Endothelial cell of umbilical vein (primary cell): ENCODE data around the gene FAM111B. TPM values are rescaled to one million over a fixed set of nuclear protein-coding genes. Genes with fewer than 3 reads are reported as not detected.

Experiments
- BruUV-seq: library from RNA; stranded (reverse); fragments of 400-500 nt; replicated peaks from 2 replicates; lab custom pipeline; 2021; lab: Mats Ljungman, UMichigan
- CTCF ChIA-PET: fragments of 300-600, 350-600 bp; sonication (Branson Sonifier 250); formaldehyde crosslinking; loops from one replicate; lab custom pipeline; 2021; ENCODE audit warnings: antibody characterized with exemption, inconsistent platforms; lab: Charles Lee
- POLR2A ChIA-PET: fragments of 300-600, 350-600 bp; sonication (Branson Sonifier 250); formaldehyde crosslinking; loops from one replicate; lab custom pipeline; 2021; ENCODE audit warnings: antibody characterized with exemption, inconsistent platforms; lab: Charles Lee
- DNase-seq: peaks from one replicate; pipeline ENCODE4 v3.0.0-alpha.2; 2011; ENCODE audit warnings: low read depth, low spot score
- FAIRE-seq: peaks from 2 replicates; lab custom pipeline; 2011; peaks lifted over from hg19 to GRCh38; lab: Jason Lieb, UNC
- H2AFZ ChIP-seq: 2 replicates; pipeline ENCODE4 v1.6.0; 2012; ENCODE audit warnings: low read depth, low read length, control low read depth, inconsistent platforms
- H3K27ac ChIP-seq: 2 replicates; pipeline ENCODE4 v1.5.1; 2011; ENCODE audit warnings: low read depth, mild to moderate bottlenecking, control low read depth, low read length, moderate library complexity; ENCODE audit not compliant: insufficient read depth
- H3K27me3 ChIP-seq, 2 experiments: 2 replicates each; pipeline versions ENCODE4 v1.6.0 to v1.6.1; 2011; ENCODE audit warnings: low read length in 2 of 2, mixed read lengths in 1 of 2; ENCODE audit not compliant: control insufficient read depth in 2 of 2, insufficient read depth in 2 of 2
- H3K36me3 ChIP-seq, 2 experiments: 2 replicates in 1 of 2; 3 replicates in 1 of 2; pipeline ENCODE4 v1.5.1; 2011; ENCODE audit warnings: low read length in 2 of 2, mild to moderate bottlenecking in 1 of 2, moderate library complexity in 1 of 2; ENCODE audit not compliant: control insufficient read depth in 2 of 2, insufficient read depth in 2 of 2; ENCODE audit errors: extremely low read depth in 1 of 2
- H3K4me1 ChIP-seq: 3 replicates; pipeline ENCODE4 v1.5.1; 2011; ENCODE audit warnings: mild to moderate bottlenecking, low read length; ENCODE audit not compliant: control insufficient read depth, insufficient read depth; ENCODE audit errors: extremely low read depth
- H3K4me2 ChIP-seq: 2 replicates; pipeline ENCODE4 v1.6.1; 2011; ENCODE audit warnings: low read length, control low read depth, mixed read lengths; ENCODE audit not compliant: insufficient read depth
- H3K4me3 ChIP-seq, 3 experiments: fragments of 200-600 bp in 1 of 3; sonication (generic), shearing (Covaris generic) in 1 of 3; replicated peaks in 1 of 3; 2 replicates each; pipeline ENCODE4 v1.5.1; 2011 to 2016; ENCODE audit warnings: control low read depth in 3 of 3, low read length in 3 of 3, mild to moderate bottlenecking in 2 of 3, inconsistent platforms in 1 of 3, low read depth in 1 of 3, moderate library complexity in 1 of 3; ENCODE audit not compliant: insufficient read depth in 1 of 3
- H3K79me2 ChIP-seq: 2 replicates; pipeline ENCODE4 v1.6.0; 2012; ENCODE audit warnings: low read length, inconsistent platforms; ENCODE audit not compliant: control insufficient read depth, insufficient read depth
- H3K9ac ChIP-seq: replicated peaks from 2 replicates; pipeline ENCODE3; 2011; ENCODE audit warnings: low read length, control low read depth; ENCODE audit not compliant: insufficient read depth; ENCODE audit errors: extremely low read depth
- H3K9me1 ChIP-seq: replicated peaks from 3 replicates; pipeline ENCODE4 v1.6.0; 2011; ENCODE audit warnings: mild to moderate bottlenecking, low read length; ENCODE audit not compliant: control insufficient read depth, insufficient read depth; ENCODE audit errors: extremely low read depth
- H3K9me3 ChIP-seq: replicated peaks from 2 replicates; pipeline ENCODE4 v1.5.1; 2012; ENCODE audit warnings: low read length, inconsistent platforms; ENCODE audit not compliant: control insufficient read depth, insufficient read depth
- H4K20me1 ChIP-seq: replicated peaks from 2 replicates; pipeline ENCODE3; 2011; ENCODE audit warnings: mild to moderate bottlenecking, low read length; ENCODE audit not compliant: control insufficient read depth, insufficient read depth; ENCODE audit errors: extremely low read depth
- EZH2 ChIP-seq: IDR thresholded peaks from 2 replicates; pipeline ENCODE4 v1.6.1; 2012; ENCODE audit warnings: borderline replicate concordance, low read depth, mild to moderate bottlenecking, moderate library complexity, low read length, inconsistent platforms; ENCODE audit not compliant: severe bottlenecking
- JUN ChIP-seq: IDR thresholded peaks from 2 replicates; pipeline ENCODE4 v1.6.1; 2011; ENCODE audit warnings: borderline replicate concordance, low read depth; ENCODE audit not compliant: insufficient read length, insufficient read depth
- MYC ChIP-seq: IDR thresholded peaks from one replicate; pipeline ENCODE4 v1.6.1; 2011; ENCODE audit warnings: mild to moderate bottlenecking, low read depth, low read length
- POLR2AphosphoS5 ChIP-seq: IDR thresholded peaks from 2 replicates; pipeline ENCODE4 v1.6.1; 2012; ENCODE audit warnings: low read depth, mild to moderate bottlenecking, control low read depth, low read length, moderate library complexity; ENCODE audit not compliant: insufficient read depth
- dilution Hi-C: fragments of 300-500 bp; cut with MboI; formaldehyde crosslinking; loops from one replicate; pipeline ENCODE4 v1.15.0; 2019; ENCODE audit warnings: low sequenced_read_pairs; ENCODE audit not compliant: extremely low pct_ligation_motif_present
- intact Hi-C: fragments of 100-400 bp; cut with micrococcal nuclease; formaldehyde crosslinking; loops from one replicate; pipeline ENCODE4 v1.10.0; 2022
- polyA plus RNA-seq, 4 experiments: library from polyadenylated mRNA; depleted of rRNA in 3 of 4; stranded (reverse) in 3 of 4; unstranded in 1 of 4; fragments of >200 nt; gene quantifications; 2 replicates each; pipeline versions ENCODE4 v1.2.1 to v1.2.3, GENCODE V29; 2011 to 2012; ENCODE audit warnings: missing spikeins in 1 of 4
- total RNA-seq: library from RNA; stranded (reverse); gene quantifications from 2 replicates; pipeline ENCODE4 v1.2.3, GENCODE V29; 2021
- TF ChIP-seq, protein P1 (sequence below): IDR thresholded peaks from 2 replicates; pipeline ENCODE4 v1.6.1; 2011; ENCODE audit not compliant: insufficient read depth, insufficient read length

The FAM111B gene
- total and polyA plus RNA-seq, 2 donors (not counting 3 experiments of a cell fraction or from before 2014, with no cell fraction given) = 2.7 to 21.9 TPM

DNA sequence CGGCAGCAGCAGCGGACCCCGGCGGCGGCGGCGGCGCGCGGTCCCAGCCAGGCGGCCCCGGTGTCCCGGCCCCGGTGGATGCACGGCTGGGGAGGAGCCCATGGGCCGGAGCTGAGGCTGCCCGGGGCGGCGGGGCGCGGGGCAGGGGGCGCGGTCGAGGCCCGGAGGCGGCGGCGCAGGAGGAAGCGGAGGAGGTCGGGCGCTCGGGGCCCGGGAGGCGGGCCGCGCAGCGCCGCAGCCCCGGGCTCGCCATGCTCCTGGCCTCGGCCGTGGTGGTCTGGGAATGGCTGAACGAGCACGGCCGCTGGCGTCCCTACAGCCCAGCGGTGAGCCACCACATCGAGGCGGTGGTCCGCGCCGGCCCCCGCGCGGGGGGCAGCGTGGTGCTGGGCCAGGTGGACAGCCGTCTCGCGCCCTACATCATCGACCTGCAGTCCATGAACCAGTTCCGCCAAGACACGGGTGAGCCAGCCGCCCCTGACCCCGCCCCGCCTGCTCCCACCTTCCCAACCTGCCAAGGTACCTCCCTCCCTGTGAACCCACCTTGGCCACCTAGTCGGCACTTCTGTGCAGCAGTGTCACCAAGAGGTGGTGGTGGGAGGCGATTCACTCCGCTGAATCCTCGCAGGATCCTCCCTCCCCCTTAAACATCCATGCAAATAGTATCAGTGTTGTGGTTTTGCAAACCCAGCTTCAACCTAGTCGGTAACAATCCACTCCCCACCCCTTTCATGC is 65.5 kb downstream of the FAM111B start:
- Histone ChIP-seq H3K36me3 (no peaks in the 10 kb centered on the region), H3K4me3 (peak overlapping the region in 2 of 3 experiments; percentile 22 to 36), H3K27me3 (peaks cover 34 to 38% of the 10 kb centered on the region in 2 experiments), H2AFZ (peak overlapping the region; percentile 82), H3K27ac (no peak overlapping the region), H3K4me1 (peaks cover 8% of the 10 kb centered on the region), H4K20me1 (no peaks in the 10 kb centered on the region), H3K4me2 (peak overlapping the region; percentile 60), H3K9ac (no peak overlapping the region), H3K9me3 (no peaks in the 10 kb centered on the region), H3K9me1 (no peaks in the 10 kb centered on the region), H3K79me2 (no peaks in the 10 kb centered on the region)
- CTCF ChIA-PET = interaction anchor here (0.6 to 5.0 kb wide), 36 partner anchors 8 to 508 kb away, joined by 3 to 143 read pairs (median 7); partner anchors contain the start of genes FAM111A, FAM111B and MPEG1
- intact Hi-C loops = no loop called here
- dilution Hi-C loops = no loop called here
- DNase-seq (no peak), FAIRE-seq (no peak)
- no TSS peak for BruUV-seq
- POLR2A ChIA-PET = no interaction called here
- TF ChIP-seq, protein P1, sequence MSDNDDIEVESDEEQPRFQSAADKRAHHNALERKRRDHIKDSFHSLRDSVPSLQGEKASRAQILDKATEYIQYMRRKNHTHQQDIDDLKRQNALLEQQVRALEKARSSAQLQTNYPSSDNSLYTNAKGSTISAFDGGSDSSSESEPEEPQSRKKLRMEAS = no peak
- TF ChIP-seq EZH2 = peak; percentile 96
- no peak for TF ChIP-seq MYC

DNA sequence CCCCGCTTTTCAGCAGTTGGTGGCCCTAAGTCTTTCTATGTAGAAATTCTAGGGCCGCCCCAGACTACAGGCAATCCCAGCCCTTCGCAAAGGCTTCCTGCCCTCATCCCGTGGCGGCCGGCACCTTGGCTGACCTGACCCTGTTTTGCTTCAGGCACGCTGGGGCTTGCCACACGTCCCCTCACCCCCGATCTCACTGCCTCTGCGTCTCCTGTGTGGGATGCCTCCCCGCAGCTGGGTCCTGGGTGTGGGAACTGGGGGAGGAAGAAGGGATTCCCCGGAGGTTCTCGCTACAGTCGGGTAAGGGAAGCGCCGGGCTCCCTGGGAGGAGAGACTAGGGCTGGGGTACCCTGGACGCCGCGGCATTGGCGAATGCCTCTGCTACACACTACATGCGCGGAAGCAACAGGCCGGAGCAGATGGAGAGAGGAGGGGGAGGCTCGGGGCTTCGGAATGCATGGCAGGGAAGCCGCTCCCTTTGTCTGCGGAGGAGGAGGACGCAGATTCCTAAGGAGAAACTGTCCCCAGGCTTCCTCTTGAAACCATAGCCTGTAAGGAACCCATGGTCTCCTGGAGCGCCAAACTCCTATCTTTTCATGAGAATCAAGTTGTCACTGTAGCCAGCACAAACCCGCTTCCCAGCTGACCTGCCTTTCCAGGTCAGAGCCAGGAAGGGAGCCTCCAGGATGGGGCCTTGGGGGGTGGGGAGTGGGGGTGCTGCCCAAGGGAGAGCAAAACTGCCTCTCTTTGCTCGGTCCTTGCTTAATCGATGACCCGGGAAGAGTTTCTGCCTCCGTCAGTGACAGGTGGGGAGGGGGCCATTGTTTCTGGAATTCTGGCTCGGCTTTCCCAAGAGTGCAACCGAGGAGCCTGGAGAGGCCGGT is 66.3 kb downstream of the FAM111B start:
- Histone ChIP-seq H3K4me2 (peak overlapping the region; percentile 44), H3K9ac (no peak overlapping the region), H3K4me1 (peaks cover 8% of the 10 kb centered on the region), H2AFZ (peak overlapping the region; percentile 72), H3K79me2 (no peaks in the 10 kb centered on the region), H3K4me3 (no peak overlapping the region), H3K27me3 (peaks cover 38 to 42% of the 10 kb centered on the region in 2 experiments), H3K36me3 (no peaks in the 10 kb centered on the region), H3K27ac (no peak overlapping the region), H3K9me3 (no peaks in the 10 kb centered on the region), H3K9me1 (no peaks in the 10 kb centered on the region), H4K20me1 (no peaks in the 10 kb centered on the region)
- BruUV-seq = no TSS peak
- TF ChIP-seq POLR2AphosphoS5 (no peak), JUN (no peak), EZH2 (peak; percentile 90)
- TF ChIP-seq, protein P1 = no peak
- POLR2A ChIA-PET = no interaction called here
- intact Hi-C loops (no loop called here), dilution Hi-C loops (no loop called here)
- FAIRE-seq (no peak), DNase-seq (no peak)
- CTCF ChIA-PET = interaction anchor here (0.8 to 5.0 kb wide), 5 partner anchors 13 to 67 kb away, joined by 4 to 86 read pairs (median 15); partner anchors contain the start of gene FAM111B
